GM21737 (cell line): ENCODE measurements around the gene DOCK9.

Source experiments
- ATAC-seq: cut with Tn5 transposase; IDR thresholded peaks from one replicate; pipeline ENCODE4 v1.9.1; 2021; ENCODE audit warnings: mild to moderate bottlenecking, moderate library complexity; ENCODE audit not compliant: unreplicated experiment

Gene DOCK9

DNA sequence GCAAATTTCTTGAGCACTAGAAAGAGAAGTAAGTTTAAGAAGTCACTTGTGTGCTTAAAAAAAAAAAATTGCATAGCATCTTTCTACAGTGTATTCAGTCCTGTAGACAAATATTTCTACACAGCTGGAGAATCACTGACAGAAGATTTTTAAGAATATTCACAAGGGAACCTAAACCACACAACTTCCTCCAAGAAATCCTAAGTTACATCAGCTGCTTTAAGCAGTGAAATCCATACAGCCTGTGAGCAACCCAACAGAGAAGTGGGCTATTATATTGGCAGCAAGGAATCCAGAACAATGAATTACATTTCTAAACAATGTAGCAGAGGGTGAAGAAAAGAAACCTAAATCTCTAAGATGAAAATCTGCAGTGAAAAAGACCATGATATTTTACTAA is 1.5 kb downstream of the DOCK9 start:
- ATAC-seq, result no peak

DNA sequence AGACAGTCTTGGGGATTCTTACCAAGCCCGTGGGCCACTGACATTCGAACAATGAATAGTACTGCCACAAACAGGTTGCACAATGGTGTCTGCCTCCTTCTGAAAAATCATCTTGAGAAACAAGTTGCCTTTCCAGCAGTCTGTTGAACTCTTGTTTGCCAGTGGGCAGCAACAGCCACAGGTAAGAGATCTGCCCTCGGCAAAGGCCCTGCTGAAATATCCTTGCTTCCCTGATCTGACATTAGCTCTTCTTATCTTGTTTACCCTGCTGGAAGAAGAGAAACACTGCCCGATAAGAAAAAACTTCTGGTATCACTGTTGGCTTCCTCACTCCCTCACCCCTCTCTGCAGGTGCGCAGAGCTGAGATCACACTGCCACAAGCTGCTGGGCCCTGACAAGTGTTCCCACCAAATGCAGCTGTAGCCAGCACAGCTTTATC is 2.0 kb downstream of the DOCK9 start:
- ATAC-seq, result no peak

DNA sequence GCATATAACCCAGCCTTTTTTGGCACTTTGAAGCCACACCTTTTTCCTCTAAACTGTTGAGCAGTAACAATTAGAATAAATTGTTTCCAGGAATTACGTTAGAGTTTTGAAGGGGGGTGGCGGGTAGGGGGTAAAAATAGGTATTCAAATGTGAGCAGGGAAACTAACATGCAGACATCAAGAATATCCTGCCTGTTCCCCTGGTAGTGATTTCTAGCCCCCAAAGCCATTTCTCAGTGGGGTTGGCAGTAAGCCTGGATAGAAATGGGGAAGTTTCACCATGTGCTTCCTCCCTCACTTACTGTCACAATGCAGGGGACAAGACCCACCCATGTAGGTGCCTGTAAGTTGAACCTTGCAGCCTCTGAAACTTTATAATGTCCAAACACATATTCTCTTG is 3.8 kb downstream of the DOCK9 start:
- ATAC-seq, result no peak

DNA sequence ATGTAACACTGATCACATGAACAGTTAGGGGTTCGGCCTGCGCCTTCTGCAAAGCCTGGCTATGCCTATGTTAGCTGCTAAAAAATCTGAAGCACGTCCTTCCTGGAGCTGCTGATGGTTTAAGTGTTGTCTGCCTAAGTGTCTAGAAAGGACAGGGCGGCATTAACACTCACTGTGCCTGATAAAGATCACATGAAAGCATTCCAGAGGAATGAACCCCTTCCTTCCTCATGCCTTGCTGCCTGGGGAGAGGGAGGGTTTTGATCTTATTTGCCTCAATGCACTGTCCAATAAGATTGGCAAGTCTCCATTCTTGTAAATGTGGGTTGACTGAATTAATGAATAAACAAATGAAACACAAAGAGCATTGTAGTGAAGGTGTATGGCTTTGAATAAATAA is 5.2 kb downstream of the DOCK9 start:
- no peak for ATAC-seq

DNA sequence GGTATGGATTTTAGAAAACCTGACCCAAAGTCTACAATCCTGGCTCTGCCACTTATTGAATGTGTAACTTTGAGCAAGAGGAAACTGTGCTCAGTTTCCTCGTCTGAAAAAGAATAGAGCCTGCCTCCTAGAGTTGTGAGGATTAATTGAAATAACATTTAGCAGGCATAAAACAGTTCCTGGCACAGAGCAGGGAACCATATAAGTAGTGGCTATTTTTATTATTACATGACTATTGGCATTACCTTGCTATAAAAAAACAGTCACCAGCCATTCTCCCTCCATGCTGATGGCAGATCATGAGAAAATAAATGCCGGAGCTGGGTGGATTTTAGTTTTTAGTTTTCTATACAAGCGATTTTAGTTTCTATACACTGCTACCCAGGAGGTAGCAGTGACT is 5.8 kb downstream of the DOCK9 start:
- no peak for ATAC-seq

DNA sequence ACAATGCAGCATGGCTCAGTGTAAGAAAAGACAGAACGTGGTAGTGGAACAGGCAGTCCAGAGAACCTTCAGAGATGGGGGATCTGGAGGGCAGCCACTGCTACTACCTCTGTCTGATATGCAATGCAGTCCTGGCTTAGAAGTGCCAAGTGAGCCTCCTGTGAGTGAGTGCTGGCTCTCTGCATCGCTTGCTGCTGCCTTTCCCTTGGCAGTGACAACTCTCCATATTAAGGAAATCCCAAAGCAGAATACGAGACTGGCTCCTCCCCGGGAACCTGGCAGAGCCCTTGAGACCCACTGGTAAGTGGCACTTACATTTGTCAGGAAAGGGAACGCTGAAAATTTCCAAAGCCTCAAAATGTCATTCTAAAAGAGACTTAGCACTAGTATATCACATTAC is 7.5 kb downstream of the DOCK9 start:
- no peak for ATAC-seq

DNA sequence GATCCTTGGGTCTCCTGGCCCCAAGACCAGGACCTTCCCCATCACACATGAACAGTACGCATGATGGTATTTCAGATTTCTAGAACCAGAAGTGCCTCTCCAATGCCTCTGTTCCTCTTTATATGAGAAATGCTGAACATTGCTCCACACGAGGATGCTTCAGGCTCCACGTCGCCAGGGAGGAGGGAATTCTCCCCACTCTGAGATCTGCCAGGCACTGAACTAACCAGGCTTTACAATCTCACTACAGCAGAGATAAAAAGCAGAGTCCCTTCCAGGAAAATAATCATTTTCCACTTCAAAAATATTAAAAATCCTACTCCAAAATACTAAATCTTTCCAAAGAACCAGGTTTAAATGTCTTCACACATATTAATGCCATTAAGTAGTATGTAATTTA is 10.4 kb downstream of the DOCK9 start:
- ATAC-seq, result no peak

DNA sequence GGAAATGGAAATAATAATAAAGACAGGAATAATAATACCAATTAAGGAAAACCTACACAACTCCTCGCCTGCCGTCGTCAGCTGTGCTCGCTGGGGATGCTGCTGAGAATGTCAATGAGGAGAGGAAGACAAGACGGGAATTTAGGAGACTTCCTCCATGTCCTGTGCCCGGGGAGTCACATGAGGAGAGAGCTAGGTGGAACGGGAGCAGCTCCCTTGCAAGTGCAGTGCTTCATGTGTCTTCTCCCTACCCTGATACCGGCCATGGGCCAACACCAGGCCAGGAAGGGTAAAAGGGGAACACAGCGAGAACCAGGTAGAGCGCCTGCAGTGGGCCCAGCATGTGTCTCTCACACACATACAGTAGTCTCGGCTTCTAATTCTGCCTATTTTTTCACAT is 11.8 kb downstream of the DOCK9 start:
- ATAC-seq, result no peak

DNA sequence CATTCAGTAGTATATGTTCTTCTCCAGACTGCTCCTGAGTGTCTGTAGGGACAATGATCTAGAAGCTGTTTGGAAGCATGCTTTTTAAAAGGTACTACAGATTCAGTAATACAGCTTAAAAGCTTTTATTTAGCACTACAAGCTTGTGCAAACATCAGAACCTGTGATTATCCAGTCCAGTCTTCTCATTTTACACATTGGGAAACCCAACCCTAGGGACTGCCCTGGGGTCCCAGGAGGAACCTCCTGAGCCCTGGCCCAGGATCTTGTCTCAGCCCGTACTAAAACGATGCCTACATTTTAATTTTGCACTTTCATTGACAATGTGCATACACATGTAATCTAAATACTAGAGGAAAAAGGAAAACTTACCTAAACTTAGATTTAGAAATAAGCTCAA is 12.5 kb downstream of the DOCK9 start:
- no peak for ATAC-seq

DNA sequence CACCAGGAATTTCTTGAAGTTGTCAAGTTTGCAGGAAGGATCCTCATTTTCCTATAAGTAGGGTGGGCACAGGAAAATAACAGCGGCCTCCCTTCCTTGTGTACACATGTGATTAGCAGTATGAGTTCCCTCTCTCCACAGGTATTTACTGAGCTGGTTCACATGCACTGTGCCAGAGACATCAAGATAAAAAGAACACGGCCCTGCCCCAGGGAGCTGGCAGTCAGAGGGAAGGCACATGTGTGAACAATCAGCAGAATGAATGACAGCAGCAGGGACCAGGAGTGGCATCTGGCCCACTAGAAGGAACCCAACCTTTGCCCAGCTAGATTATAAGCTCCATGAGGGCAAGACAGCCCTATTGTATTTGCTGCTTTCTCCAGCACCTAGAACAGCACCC is 13.9 kb downstream of the DOCK9 start:
- no peak for ATAC-seq

DNA sequence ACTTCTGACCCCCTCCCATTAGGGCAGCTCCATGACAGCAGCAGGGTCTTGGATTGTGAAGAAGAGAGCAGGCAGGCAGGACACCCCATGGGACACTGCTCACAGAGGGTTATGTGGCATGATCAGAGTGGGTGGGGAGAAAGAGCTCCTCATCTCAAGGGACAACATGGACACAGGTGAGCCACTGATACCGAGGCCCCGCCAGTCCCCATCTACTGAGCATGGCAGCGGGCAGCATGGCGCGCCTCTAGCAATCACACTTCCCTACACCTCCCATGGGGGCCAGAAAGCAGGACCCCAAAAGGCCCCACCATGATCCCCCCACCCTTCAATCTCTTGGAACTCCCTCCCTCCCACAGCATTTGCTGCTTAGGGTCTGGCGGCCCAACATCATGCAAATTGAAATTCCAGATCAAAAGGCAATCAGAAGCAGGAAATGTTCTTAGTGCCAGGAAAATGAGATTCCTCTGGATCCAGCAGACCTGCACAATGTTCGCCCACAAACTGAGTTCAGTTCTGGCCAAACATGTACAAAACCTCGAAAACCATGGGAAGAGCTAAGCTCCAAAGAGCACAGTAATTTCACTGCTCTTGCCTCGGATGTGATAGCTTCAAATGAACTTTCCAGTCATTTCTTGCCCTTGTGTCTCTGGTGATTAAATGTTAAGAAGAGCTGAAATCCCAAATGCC is 14.8 kb downstream of the DOCK9 start:
- ATAC-seq, result no peak

DNA sequence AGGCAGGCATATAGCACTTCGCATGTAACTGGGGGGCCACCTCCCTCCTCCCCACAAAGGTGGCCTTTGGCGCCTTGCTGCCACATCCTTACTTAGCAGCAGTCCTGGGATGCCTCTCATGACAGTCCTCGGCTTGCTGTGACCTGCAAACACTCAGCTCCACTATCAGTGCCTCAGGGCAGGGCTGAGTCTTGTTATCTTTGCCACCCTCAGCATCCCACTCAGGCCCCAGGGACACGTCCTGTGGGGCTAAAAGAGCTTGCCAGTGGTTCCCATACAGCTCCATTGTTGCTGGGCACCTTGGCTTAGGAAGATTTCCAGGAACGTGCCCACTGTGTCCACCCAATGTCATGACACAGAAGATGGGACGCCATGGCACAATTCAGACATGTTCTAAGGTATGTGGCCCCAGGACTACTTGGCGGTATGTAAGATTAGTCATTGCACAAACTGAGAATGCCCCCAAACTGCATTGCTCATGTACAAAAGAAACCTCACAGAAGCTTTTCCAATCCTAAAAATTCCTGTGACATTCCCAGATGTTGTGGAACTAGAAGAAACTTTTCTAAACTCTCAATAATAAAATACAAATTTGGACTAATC is 16.3 kb downstream of the DOCK9 start:
- ATAC-seq, result no peak

DNA sequence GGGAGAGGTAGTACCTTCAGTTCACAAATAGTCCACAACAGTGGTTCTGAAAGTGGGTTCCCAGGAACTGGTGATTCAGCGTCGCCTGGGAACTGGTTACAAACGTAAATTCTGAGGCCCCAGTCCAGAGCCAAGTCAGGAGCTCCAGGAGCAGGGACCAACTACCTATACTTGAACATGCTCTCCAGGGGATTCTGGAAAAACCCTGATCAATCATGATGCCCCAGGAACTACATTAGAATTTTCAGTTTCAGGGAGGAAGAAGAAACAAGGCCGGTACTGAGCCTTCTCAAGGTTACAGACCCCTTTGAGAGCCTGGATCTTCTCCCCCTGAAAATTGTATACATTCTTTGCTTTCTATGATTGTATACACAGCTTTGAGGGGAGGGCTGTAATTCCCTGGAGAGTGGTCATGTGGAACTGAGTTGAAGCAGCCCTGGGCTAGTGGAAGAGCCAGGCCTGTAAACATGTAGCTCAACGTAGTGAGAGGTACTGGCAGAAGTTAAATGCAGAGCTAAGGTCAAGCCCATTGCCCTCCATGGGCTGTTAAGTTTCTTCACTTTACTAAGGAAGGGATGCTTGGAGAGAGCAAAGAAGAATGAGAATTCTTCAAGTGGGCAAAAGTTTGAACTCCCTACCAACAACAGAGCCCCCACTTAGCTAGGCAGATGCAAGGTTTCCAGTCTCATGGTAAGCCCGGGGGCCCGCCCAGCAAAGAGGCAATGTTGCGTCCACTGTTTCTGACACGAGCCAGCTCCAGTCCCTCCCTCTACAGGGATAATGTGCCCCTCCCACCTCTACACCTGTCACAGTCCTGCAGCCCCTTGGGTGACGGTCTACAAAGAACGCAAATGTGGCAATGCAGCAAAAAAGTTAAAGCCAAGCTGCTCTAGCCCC is 17.0 kb downstream of the DOCK9 start:
- no peak for ATAC-seq

DNA sequence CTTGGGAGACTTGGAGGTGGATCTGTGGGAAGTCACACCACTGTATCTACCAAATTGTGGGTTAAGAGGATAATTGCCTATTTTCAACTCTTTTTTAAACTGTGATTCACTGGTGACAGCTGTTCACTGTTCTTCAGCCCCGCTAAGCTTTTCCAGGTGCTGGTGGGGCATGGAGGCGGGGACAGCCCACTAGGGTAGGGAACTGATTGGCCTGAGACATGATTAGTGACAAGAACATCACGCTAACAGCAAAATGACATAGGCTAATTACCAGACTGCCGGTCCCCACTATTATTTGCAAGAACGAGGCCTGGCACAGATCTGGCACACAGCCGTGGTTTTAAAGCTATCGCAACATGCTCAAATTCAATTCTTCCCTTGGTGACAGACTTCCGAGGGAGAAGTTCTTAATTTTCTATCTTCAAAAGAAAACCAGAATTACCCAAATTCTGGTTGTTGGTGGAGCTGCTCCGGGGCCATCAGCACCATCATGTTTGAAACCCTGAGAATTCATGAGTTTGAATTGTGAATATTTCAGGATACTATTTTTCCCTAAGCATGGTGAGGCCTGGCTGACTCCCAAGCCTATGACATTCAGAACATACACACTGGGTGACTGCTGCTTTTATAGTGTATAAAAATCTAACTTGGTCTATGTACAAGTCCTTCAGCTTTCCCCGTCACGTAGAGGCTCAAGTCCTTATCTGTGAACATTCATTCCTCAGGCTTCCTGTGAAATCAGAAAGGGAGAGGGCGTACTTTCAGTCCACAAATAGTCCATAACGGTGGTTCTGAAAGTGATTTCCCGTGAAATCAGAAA is 17.9 kb downstream of the DOCK9 start:
- no peak for ATAC-seq

DNA sequence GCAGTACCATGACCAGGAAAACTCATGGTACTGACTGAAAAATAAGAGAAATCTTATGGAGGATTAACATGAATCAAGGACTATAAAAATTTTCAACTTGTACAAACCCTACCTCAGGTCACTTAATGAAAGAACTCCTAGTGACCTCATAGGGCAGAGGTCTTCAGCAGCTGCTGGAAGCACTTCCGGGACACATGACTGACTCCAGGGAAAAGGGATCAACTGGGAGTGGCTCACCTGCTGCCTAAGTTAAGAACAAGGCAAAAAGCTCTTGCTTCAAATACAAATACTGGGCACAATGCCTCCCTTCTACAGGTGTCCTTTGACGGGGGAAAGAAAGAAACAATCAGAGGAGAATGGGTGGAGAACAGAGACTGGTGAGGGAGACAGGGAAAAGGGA is 18.6 kb downstream of the DOCK9 start:
- no peak for ATAC-seq

DNA sequence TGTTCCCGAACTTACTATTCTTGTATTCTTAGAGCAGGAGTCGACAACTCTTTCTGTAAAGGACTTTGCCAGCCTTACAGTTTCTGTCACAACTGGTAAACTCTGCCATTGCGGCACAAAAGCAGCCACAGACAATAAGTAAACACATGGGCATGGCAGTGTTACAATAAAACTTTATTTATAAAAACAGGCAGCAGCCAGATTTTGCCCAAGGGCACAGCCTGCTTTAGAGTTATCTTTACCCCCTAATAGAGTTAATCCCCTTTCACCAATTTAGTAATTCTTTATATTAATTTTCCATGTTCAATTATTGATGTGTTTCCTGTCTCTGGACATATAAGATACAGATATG is 19.4 kb downstream of the DOCK9 start:
- ATAC-seq, result no peak

DNA sequence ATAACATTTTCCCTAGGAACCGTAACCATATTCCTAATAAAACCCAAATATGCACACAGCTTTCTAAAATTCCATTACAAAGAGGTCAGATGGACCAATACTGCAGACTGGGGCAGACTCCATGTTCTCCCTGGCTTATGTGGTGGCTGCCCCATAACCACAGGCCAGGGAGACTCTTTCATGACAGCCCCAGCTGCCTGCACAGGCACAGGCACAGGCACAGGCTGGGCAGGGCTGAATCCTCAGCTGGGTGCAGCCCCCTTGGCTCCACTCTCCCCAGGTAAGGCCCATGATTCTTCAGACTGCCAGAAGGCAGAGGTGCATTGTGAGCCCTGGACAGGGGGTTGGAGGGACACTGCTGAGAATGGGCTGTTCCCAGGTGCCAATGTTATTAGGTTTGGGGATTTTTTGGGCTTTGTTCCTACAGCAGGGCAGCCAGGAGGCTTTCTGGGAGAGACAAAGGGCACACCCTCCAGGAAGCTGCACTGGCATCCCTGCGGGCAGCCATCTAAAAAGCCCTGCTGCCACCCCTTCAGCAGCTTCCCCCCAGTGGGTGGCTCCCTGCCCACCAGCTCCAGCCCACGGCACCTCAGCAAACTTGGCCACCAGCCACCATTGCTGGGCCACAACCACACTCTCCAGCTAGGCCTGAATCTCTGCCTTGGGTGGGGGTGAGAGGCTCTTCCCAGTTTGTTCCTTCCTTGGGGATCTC is 20.0 kb downstream of the DOCK9 start:
- ATAC-seq, result no peak

DNA sequence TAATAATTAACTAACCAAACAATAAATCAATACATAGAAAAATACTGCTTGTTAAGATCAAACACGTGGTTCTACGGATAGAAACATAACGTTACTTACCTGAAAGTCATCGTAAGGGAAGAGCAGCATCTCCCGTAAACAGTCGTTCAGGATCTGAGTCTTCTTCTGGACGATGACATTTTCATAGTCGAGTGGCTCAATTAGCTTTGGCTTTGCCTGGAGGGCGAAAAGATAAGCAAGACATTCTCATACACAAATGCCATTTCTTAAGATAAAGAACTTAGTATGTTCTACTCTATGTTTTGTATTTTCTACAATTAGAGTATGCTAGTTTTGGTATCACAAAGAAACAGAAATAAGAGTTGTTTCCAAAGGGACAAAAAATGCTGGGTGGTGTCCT is 22.5 kb downstream of the DOCK9 start:
- no peak for ATAC-seq

DNA sequence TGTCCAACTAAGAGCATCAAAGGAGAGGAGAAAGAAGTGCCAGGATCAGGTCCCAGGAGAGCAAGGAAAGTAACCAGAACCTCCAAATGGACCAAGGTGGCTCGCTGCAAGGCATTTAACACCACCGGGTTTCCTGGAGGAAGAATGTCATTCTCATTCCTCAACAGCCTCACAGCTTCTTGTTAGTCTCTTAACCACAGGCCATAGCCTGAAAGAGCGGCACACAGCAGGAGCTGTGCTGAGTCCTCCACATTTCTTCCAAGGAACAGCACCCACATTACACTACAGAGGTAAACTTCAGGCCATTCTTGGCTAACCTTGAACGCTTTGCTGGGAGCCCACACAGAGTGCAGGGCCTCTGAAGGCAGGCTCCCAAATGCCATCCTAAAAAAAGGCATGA is 23.6 kb downstream of the DOCK9 start:
- ATAC-seq, result no peak

DNA sequence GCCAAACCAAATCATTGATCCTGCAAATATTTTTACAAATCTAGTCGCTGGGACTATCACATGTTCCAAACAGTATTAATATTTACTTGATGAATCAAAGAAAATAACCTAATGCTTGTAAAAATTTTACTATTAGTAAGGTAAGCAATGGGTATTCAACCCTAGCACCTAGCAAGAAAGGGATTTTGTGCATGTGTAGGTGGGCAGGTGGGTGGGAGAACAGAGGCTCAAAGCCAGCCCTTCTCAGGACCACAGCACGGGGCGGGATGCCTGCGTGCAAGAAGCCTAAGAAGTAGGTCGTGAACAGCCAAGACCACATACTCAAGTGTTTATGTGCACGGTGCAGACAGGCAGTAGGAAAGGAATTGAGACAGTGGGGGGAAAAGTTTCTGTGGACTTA is 26.6 kb downstream of the DOCK9 start:
- no peak for ATAC-seq

DNA sequence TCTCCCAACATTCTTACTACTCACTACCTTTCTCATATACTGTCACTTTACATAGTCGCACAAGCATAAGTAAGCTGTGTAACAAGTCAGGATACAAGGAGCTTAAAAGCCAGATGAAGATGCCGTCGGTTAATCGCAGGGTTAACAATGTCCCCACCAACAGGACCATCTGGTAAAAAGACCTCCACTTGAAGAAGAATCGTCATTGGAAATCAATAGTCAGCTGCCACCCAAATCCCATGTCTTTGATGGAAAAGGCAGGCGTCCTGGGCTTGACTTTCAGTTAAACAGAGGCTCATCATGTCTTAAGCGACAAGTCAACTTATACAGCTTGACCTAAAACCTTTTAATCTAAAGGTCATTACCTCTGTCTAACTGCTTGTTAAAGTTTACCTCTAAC is 27.2 kb downstream of the DOCK9 start:
- no peak for ATAC-seq
